Keratinocyte (primary cell): Measurements from ENCODE around the gene GSPT1.

Experiments used
- EZH2 ChIP-seq: IDR thresholded peaks from one replicate; pipeline ENCODE4 v1.6.1; 2012; ENCODE audit warnings: inconsistent platforms, mild to moderate bottlenecking, low read length, moderate library complexity
- TF ChIP-seq, protein P1 (sequence below), 3 experiments: IDR thresholded peaks in 1 of 3; conservative IDR thresholded peaks in 1 of 3; optimal IDR thresholded peaks in 1 of 3; 2 replicates in 2 of 3; 3 replicates in 1 of 3; pipeline versions ENCODE3 to v1.5.1; 2011; ENCODE audit warnings: low read length in 3 of 3, mild to moderate bottlenecking in 3 of 3, moderate library complexity in 2 of 3, control low read depth in 1 of 3, inconsistent platforms in 1 of 3; ENCODE audit not compliant: insufficient read depth in 2 of 3; ENCODE audit errors: extremely low read depth in 1 of 3

GRCh38 chr16:11876306-11876705 is 39.5 kb downstream of the GSPT1 start:
- TF ChIP-seq, protein P1, sequence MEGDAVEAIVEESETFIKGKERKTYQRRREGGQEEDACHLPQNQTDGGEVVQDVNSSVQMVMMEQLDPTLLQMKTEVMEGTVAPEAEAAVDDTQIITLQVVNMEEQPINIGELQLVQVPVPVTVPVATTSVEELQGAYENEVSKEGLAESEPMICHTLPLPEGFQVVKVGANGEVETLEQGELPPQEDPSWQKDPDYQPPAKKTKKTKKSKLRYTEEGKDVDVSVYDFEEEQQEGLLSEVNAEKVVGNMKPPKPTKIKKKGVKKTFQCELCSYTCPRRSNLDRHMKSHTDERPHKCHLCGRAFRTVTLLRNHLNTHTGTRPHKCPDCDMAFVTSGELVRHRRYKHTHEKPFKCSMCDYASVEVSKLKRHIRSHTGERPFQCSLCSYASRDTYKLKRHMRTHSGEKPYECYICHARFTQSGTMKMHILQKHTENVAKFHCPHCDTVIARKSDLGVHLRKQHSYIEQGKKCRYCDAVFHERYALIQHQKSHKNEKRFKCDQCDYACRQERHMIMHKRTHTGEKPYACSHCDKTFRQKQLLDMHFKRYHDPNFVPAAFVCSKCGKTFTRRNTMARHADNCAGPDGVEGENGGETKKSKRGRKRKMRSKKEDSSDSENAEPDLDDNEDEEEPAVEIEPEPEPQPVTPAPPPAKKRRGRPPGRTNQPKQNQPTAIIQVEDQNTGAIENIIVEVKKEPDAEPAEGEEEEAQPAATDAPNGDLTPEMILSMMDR (optimal IDR thresholded peaks at IDR 0.05 in 1 of 3, IDR thresholded peaks at IDR 0.05 in 1 of 3, conservative IDR thresholded peaks at IDR 0.05 in 1 of 3; ENCODE audit: extremely low read depth in 1 of 3, insufficient read depth in 2 of 3, low read length in 3 of 3): no peak
- TF ChIP-seq EZH2: no peak
